GM23338 (cell line): ENCODE data around the gene NTM. TPM values are rescaled to one million over a fixed set of nuclear protein-coding genes. Genes with fewer than 3 reads are reported as not detected.

ENCODE experiments used
- ATAC-seq: fragments of 200-7000 bp; cut with Tn5 transposase; 3 replicates; pipeline ENCODE4 v1.9.1; 2020
- DNase-seq: peaks from one replicate; pipeline ENCODE4 v3.0.0-alpha.2; 2015; ENCODE audit warnings: low spot score
- H2AFZ ChIP-seq: fragments of 200-600 bp; sonication (generic); 2 replicates; pipeline ENCODE4 v1.8.0; 2016; ENCODE audit warnings: antibody characterized with exemption, mild to moderate bottlenecking, moderate library complexity
- H3F3A ChIP-seq: fragments of 200-600 bp; sonication (generic); replicated peaks from 2 replicates; pipeline ENCODE4 v1.8.0; 2017; ENCODE audit warnings: antibody characterized with exemption, mixed run types, low read depth
- H3K27ac ChIP-seq: fragments of 200-600 bp; sonication (generic); 2 replicates; pipeline ENCODE4 v1.6.1; 2016; ENCODE audit warnings: low read depth
- H3K27me3 ChIP-seq: fragments of 200-600 bp; sonication (generic); 2 replicates; pipeline ENCODE4 v1.8.0; 2016; ENCODE audit warnings: mild to moderate bottlenecking, mixed run types, moderate library complexity; ENCODE audit not compliant: insufficient read depth
- H3K36me3 ChIP-seq: fragments of 200-600 bp; sonication (generic); 2 replicates; pipeline ENCODE4 v1.8.0; 2016; ENCODE audit warnings: mild to moderate bottlenecking; ENCODE audit not compliant: insufficient read depth
- H3K4me1 ChIP-seq: fragments of 200-600 bp; sonication (generic); 2 replicates; pipeline ENCODE4 v1.8.0; 2016; ENCODE audit warnings: mild to moderate bottlenecking, moderate library complexity; ENCODE audit not compliant: insufficient read depth
- H3K4me2 ChIP-seq: fragments of 200-600 bp; sonication (generic); 2 replicates; pipeline ENCODE4 v1.7.1; 2017; ENCODE audit warnings: mixed run types
- H3K4me3 ChIP-seq: fragments of 200-600 bp; sonication (generic); 2 replicates; pipeline ENCODE4 v1.6.1; 2016; ENCODE audit warnings: mixed run types
- H3K79me2 ChIP-seq: fragments of 200-600 bp; sonication (generic); replicated peaks from 2 replicates; pipeline ENCODE4 v1.8.0; 2017; ENCODE audit warnings: mild to moderate bottlenecking; ENCODE audit not compliant: insufficient read depth
- H3K9me2 ChIP-seq: fragments of 200-600 bp; sonication (generic); 2 replicates; pipeline ENCODE4 v1.8.0; 2017; ENCODE audit not compliant: insufficient read depth
- H4K20me1 ChIP-seq: fragments of 200-600 bp; sonication (generic); replicated peaks from 2 replicates; pipeline ENCODE4 v1.8.0; 2017; ENCODE audit warnings: mild to moderate bottlenecking; ENCODE audit not compliant: insufficient read depth
- H3K27ac Mint-ChIP-seq: 2 replicates; pipeline ENCODE4 v1.8.0; 2020; ENCODE audit warnings: inconsistent platforms, mild to moderate bottlenecking, moderate library complexity, mixed read lengths
- H3K27me3 Mint-ChIP-seq: 3 replicates; pipeline ENCODE4 v1.8.0; 2022; ENCODE audit warnings: low read depth, mild to moderate bottlenecking, moderate library complexity, mixed read lengths, inconsistent platforms; ENCODE audit not compliant: insufficient read depth, poor library complexity
- H3K36me3 Mint-ChIP-seq: 3 replicates; pipeline ENCODE4 v1.8.0; 2021; ENCODE audit warnings: low read depth, mild to moderate bottlenecking, inconsistent platforms, moderate library complexity, mixed read lengths
- H3K4me1 Mint-ChIP-seq: 3 replicates; pipeline ENCODE4 v1.8.0; 2020; ENCODE audit warnings: mild to moderate bottlenecking, inconsistent platforms, mixed read lengths
- H3K4me3 Mint-ChIP-seq: 3 replicates; pipeline ENCODE4 v1.8.0; 2021; ENCODE audit warnings: moderate library complexity, mild to moderate bottlenecking, inconsistent platforms, mixed read lengths
- H3K9me3 Mint-ChIP-seq: 3 replicates; pipeline ENCODE4 v1.8.0; 2020; ENCODE audit warnings: moderate library complexity, mild to moderate bottlenecking, inconsistent platforms, mixed read lengths
- CREB1 ChIP-seq: fragments of 250-450 bp; sonication (Bioruptor Pico); IDR thresholded peaks from 2 replicates; pipeline ENCODE4 v1.5.0; 2020; ENCODE audit warnings: low read depth, mild to moderate bottlenecking, moderate library complexity
- CTCF ChIP-seq, 2 experiments: fragments of 200-600 bp in 1 of 2; sonication (generic) in 1 of 2; conservative IDR thresholded peaks; 2 replicates each; pipeline versions ENCODE4 v1.5.1 to v1.6.1; 2016 to 2017; ENCODE audit warnings: antibody characterized with exemption in 2 of 2, low read depth in 2 of 2, mild to moderate bottlenecking in 2 of 2, moderate library complexity in 1 of 2
- ETS1 ChIP-seq: IDR thresholded peaks from 2 replicates; pipeline ENCODE4 v1.6.1; 2016; ENCODE audit warnings: antibody characterized with exemption
- EZH2 ChIP-seq: fragments of 200-600 bp; sonication (generic); IDR thresholded peaks from one replicate; pipeline ENCODE4 v1.8.0; 2017; ENCODE audit warnings: antibody characterized with exemption, mild to moderate bottlenecking, low read depth; ENCODE audit not compliant: unreplicated experiment
- EZH2phosphoT487 ChIP-seq: fragments of 200-600 bp; sonication (generic); IDR thresholded peaks from one replicate; pipeline ENCODE4 v1.8.1; 2018; ENCODE audit warnings: antibody characterized with exemption; ENCODE audit not compliant: unreplicated experiment
- POLR2AphosphoS5 ChIP-seq: IDR thresholded peaks from 2 replicates; pipeline ENCODE4 v1.6.1; 2016; ENCODE audit warnings: antibody characterized with exemption, low read depth
- STAT1 ChIP-seq: IDR thresholded peaks from one replicate; pipeline ENCODE4 v1.6.1; 2016; ENCODE audit warnings: antibody characterized with exemption; ENCODE audit not compliant: unreplicated experiment
- ZNF114 ChIP-seq: fragments of 250-450 bp; sonication (Bioruptor Pico); IDR thresholded peaks from 2 replicates; pipeline ENCODE4 v1.5.0; 2020; ENCODE audit warnings: mild to moderate bottlenecking, moderate library complexity
- polyA plus RNA-seq: library from polyadenylated mRNA; unstranded; fragments of >200 nt; fragmentation: Nextera tagmentation; extraction: Ambion mirVana; gene quantifications from 2 replicates; pipeline ENCODE4 v1.2.1, GENCODE V29; 2016
- total RNA-seq: library from RNA; depleted of rRNA; stranded (reverse); fragments of >200 nt; shearing (Covaris generic); gene quantifications from 2 replicates; pipeline ENCODE4 v1.2.3, GENCODE V29; 2014

Gene NTM
- total and polyA plus RNA-seq, 2 experiments from 2014 or later: 10.6 to 14.6 TPM

GRCh38 chr11:131628739-131629138, 258.3 kb downstream of the NTM start:
- peaks cover 4% of the 10 kb centered on the region; the same call in 1 of the 3 replicates for H3K9me3 Mint-ChIP-seq

GRCh38 chr11:131629925-131630540, 259.6 kb downstream of the NTM start:
- Mint-ChIP-seq H3K27me3 (peaks cover 4% of the 10 kb centered on the region), H3K4me3 (no peak overlapping the region), H3K27ac (no peak overlapping the region), H3K9me3 (peaks cover 4% of the 10 kb centered on the region; the same call in 1 of the 3 replicates), H3K4me1 (peaks cover 32% of the 10 kb centered on the region), H3K36me3 (no peaks in the 10 kb centered on the region; the same call in 2 of the 3 replicates)
- no peaks in the 10 kb centered on the region for H4K20me1 ChIP-seq
- H3K36me3 ChIP-seq: no peaks in the 10 kb centered on the region
- H3K27ac ChIP-seq: no peak overlapping the region
- no peak overlapping the region for H3K4me3 ChIP-seq
- H3K9me2 ChIP-seq: no peaks in the 10 kb centered on the region
- H3K4me2 ChIP-seq: no peak overlapping the region
- H3F3A ChIP-seq: no peaks in the 10 kb centered on the region
- TF ChIP-seq CTCF (conservative IDR thresholded peaks at IDR 0.05; ENCODE audit: low read depth in 2 of 2) (peak in 1 of 2 experiments; percentile 33; a peak in 2 of 4 replicates), POLR2AphosphoS5 (no peak)
- no peaks in the 10 kb centered on the region for H3K79me2 ChIP-seq
- H3K4me1 ChIP-seq: peaks cover 11% of the 10 kb centered on the region; the same call in 1 of the 2 replicates
- no peak for ATAC-seq
- DNase-seq: no peak
- no peaks in the 10 kb centered on the region for H3K27me3 ChIP-seq
- H2AFZ ChIP-seq: no peak overlapping the region

More at GRCh38 chr11:131628739-131629138, 258.3 kb downstream of the NTM start:
- no peak overlapping the region for H2AFZ ChIP-seq
- Mint-ChIP-seq H3K36me3 (no peaks in the 10 kb centered on the region; the same call in 2 of the 3 replicates), H3K4me3 (no peak overlapping the region), H3K27ac (no peak overlapping the region; the same call in 1 of the 2 replicates), H3K27me3 (peaks cover 4% of the 10 kb centered on the region), H3K4me1 (peaks cover 28% of the 10 kb centered on the region)
- no peak overlapping the region for H3K4me3 ChIP-seq
- H3K27me3 ChIP-seq: no peaks in the 10 kb centered on the region
- DNase-seq: no peak
- H3K9me2 ChIP-seq: no peaks in the 10 kb centered on the region
- peaks cover 11% of the 10 kb centered on the region; the same call in 1 of the 2 replicates for H3K4me1 ChIP-seq
- no peaks in the 10 kb centered on the region for H4K20me1 ChIP-seq
- no peaks in the 10 kb centered on the region for H3F3A ChIP-seq
- H3K36me3 ChIP-seq: no peaks in the 10 kb centered on the region
- no peak overlapping the region for H3K27ac ChIP-seq
- H3K79me2 ChIP-seq: no peaks in the 10 kb centered on the region
- H3K4me2 ChIP-seq: no peak overlapping the region
- no peak for ATAC-seq
- TF ChIP-seq STAT1 (no peak), ZNF114 (CRISPR knock-in tag) (no peak)

GRCh38 chr11:131632971-131633370, 262.6 kb downstream of the NTM start:
- H3K27me3 Mint-ChIP-seq: peaks cover 3% of the 10 kb centered on the region
- no peaks in the 10 kb centered on the region for H4K20me1 ChIP-seq
- H3K4me2 ChIP-seq: no peak overlapping the region
- DNase-seq: no peak
- H2AFZ ChIP-seq: no peak overlapping the region
- H3K36me3 Mint-ChIP-seq: no peaks in the 10 kb centered on the region; the same call in 2 of the 3 replicates
- H3F3A ChIP-seq: no peaks in the 10 kb centered on the region
- peaks cover 11% of the 10 kb centered on the region; the same call in 1 of the 2 replicates for H3K4me1 ChIP-seq
- peaks cover 4% of the 10 kb centered on the region; the same call in 1 of the 3 replicates for H3K9me3 Mint-ChIP-seq
- H3K79me2 ChIP-seq: no peaks in the 10 kb centered on the region
- H3K27me3 ChIP-seq: no peaks in the 10 kb centered on the region
- peaks cover 33% of the 10 kb centered on the region for H3K4me1 Mint-ChIP-seq
- no peak overlapping the region for H3K4me3 Mint-ChIP-seq
- no peak overlapping the region for H3K27ac Mint-ChIP-seq
- H3K4me3 ChIP-seq: no peak overlapping the region
- H3K9me2 ChIP-seq: no peaks in the 10 kb centered on the region
- H3K36me3 ChIP-seq: no peaks in the 10 kb centered on the region
- no peak for ATAC-seq
- no peak overlapping the region for H3K27ac ChIP-seq
- no peak for TF ChIP-seq EZH2
- no peak for TF ChIP-seq ETS1
- no peak for TF ChIP-seq CREB1
- no peak for TF ChIP-seq EZH2phosphoT487
